H4 (cell line): Measurements from ENCODE around the gene LRP2BP. TPM values are rescaled to one million over a fixed set of nuclear protein-coding genes. Genes with fewer than 3 reads are reported as not detected.
"Not testable (repeated sequence)": the region's sequence is repeated elsewhere in the genome, so short reads cannot be mapped to it uniquely, and the experiment has no call there.

Experiments used
- DNase-seq: peaks from one replicate; pipeline ENCODE4 v3.0.0-alpha.2; 2015; ENCODE audit warnings: low spot score
- total RNA-seq: library from RNA; depleted of rRNA; stranded (reverse); fragments of >200 nt; shearing (Covaris generic); gene quantifications from 2 replicates; pipeline ENCODE4 v1.2.3, GENCODE V29; 2014

The LRP2BP gene
- total RNA-seq, 1 experiment from 2014 or later = 0.35 TPM

- peak; percentile 96 for DNase-seq
These were observed 416 bp upstream of the LRP2BP start for GRCh38 chr4:185395956-185396723.

DNA sequence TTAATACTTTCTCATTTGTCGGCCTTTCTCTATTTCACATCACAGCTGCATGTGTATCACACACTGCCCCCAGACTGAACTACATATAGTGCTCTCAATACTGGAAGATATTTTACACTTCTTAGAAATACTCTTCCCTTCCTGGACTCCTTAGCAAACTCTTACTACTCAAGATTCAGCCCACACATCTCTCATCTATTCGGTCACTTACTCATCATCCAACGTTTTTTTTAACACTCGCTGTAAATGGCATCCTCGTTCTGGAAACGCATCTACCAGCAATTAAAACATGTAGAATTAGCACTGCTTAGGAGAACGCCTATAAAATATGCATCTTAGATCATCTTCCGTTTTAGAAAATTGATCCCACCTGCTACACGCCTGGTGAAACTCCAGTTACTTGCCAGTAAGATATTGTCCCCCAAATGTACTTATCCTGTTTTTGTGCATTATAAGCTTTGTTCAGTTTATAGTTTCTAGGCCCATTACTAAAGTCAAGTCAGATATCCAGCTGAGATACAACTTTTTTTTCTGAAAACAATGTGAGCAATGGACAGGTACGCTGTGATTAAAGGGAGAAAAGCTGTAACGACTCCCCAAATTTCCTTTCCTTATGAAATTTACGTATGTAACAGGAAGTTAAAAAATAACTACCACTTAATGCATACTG is 1.0 kb downstream of the LRP2BP start:
- DNase-seq = no peak

DNA sequence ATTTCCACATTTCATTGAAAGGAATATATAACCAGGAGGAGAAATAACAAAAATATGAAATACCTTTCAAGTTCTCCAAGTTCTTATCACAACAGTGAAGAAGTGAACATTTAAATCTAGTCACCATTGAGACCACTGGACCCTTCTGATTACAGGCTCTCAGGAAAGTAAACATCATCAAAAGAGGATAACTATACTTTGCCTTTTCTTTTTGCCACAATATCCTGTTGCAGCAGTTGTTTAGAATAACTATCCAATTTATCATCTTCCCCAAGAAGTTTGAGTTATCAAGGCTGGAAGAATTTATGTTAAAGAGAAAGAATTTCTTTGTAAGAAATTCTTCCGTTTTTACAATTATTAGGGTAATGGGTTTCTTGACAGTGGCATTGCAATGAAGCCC is 3.6 kb downstream of the LRP2BP start:
- DNase-seq = no peak

DNA sequence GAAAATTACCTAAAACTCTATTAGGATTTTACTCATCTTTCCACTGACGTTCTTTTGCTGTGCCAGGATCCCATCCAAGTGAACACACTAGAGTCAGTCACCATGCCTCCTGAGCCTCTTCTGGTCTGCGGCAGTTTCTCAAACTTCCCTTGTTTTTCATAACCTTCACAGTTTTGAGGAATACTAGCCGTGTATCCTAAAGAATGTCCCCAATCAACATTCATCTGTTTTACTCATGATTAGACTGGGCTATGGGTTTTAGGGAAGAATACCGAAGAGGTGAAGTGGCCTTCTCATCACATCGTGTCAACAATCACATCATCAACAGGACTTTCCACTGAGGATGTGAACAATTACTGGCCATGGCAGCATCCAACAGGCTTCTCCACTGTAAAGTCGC is 4.8 kb downstream of the LRP2BP start:
- DNase-seq = no peak

- DNase-seq = no peak
These were observed 7.8 kb downstream of the LRP2BP start for GRCh38 chr4:185387957-185388356.

- no peak for DNase-seq
These were observed 10.8 kb downstream of the LRP2BP start for GRCh38 chr4:185384930-185385331.

DNA sequence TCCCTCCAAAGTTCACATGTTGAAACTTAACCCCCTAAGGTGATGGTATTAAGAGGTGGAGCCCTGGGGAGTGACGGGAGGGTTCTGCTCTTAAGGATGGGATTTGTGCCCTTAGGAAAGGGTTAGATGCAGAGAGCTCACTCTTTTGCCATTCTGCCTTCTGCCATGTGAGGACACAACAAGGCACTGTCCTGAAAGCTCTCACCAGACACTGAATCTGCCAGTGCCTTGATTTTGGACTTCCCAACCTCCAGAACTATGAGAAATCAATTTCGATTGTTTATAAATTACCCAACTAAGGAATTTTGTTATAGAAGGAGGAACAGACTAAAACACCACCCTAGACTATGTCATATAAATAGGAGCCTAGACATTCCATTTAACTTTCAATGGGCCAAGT is 11.7 kb downstream of the LRP2BP start:
- no peak for DNase-seq

DNA sequence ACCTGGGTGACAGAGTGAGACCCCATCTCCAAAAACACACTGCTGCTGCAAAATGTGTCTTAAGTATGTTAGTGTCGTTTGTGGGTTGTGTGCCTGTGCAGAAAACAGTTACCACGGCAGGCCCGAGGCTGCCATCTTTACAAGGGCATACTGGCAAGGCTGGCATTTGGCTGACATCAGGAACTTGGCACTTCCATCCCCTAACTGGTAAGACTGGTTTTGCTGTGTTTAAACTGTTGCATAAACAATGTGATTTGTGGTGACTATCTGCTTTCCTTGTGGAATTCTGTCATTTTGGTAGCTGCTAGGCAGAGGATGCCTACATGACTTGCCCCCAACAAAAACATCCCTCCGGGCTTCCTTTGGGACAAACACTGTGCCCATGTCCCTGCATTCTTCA is 12.3 kb downstream of the LRP2BP start:
- DNase-seq = peak; percentile 26

DNA sequence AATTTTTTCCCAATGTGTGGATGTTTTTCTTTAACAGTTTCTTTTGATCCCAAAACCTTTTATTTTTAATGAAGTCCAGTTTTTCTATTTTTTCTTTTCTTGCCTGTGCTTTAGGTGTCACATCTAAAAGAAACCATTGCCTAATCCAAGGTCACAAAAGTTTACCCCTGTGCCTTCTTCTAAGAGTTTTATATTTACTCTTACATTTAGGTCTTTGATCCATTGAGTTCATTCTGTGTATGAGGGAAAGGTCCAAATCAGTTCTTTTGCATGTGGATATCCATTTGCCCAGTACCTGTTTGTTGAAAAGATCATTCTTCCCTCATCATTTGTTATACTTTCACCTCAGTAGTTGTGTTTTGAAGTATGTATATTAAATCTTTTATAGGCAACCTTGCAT is 13.0 kb downstream of the LRP2BP start:
- no peak for DNase-seq

GRCh38 chr4:185381288-185382196 is 14.2 kb downstream of the LRP2BP start:
- no peak for DNase-seq

- DNase-seq = no peak
These were observed 15.4 kb downstream of the LRP2BP start for GRCh38 chr4:185380320-185380719.

DNA sequence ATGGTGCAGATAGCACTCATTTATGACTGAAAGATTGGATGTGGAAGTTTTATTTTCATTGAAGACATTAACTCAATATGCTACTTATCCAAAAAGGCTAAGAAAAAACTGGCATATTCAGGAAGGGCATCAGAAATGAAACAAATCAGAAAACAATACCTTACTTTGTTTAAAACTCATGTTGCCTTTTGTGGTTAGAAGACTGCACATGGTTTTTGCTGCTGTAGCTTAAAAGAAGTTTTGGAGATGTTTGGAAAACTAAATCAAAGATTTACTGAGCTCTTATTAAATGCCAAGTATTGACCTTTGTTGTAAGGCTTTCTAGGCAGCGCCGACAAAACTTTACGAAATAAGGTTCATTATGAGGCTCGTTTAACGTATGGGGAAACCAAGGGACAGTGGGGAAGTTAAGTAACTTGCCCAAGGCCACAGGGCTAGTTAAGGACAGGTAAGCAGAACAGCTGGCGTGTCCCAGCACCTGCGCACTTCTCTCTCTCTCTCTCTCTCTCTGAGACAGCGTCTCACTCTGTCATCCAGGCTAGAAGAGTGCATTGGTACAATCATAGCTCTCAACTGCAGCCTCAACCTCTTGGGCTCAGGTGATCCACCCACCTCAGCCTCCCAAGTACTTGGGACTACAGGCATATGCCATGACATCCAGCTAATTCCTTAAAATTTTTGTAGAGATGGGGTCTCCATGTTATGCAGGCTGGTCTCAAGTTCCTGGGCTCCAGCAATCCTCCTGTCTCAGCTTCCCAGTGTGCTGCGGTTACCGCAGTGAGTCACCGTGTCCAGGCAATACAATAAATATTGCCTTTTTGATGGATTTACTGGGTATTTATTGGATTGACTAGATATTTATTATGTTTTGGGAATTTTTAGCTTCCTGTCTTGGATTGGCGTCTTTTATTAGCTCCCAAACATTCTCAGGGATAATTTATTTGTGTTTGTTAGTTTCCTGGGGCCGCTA is 16.1 kb downstream of the LRP2BP start:
- no peak for DNase-seq

- DNase-seq = no peak
These were observed 17.5 kb downstream of the LRP2BP start for GRCh38 chr4:185378264-185378663.

DNA sequence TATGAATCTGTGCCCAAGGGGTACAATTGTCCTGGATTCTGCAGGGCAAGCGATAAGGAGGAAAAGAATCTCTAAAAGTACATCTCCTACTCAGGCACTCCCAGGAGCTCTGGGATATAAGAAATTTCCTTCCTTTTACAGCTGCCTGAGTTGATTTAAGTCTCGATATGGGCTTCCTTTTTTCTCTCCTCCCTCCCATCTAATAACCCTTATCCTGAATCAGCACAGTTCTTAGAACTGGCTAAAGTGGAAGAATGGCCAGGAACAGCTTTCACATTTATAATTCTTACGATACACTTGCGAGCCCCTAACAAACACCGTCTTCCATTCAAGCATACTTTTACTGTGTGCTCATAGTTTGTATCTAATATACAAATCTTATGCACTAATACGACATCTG is 21.2 kb downstream of the LRP2BP start:
- no peak for DNase-seq

- DNase-seq = no peak
These were observed 21.7 kb downstream of the LRP2BP start for GRCh38 chr4:185374027-185374426.

- DNase-seq = no peak
These were observed 24.0 kb downstream of the LRP2BP start for GRCh38 chr4:185371702-185372101.

GRCh38 chr4:185370268-185370949 is 25.3 kb downstream of the LRP2BP start:
- no peak for DNase-seq

GRCh38 chr4:185369731-185370130 is 26.0 kb downstream of the LRP2BP start:
- no peak for DNase-seq

GRCh38 chr4:185364886-185365285 is 30.8 kb downstream of the LRP2BP start:
- DNase-seq = no peak

DNA sequence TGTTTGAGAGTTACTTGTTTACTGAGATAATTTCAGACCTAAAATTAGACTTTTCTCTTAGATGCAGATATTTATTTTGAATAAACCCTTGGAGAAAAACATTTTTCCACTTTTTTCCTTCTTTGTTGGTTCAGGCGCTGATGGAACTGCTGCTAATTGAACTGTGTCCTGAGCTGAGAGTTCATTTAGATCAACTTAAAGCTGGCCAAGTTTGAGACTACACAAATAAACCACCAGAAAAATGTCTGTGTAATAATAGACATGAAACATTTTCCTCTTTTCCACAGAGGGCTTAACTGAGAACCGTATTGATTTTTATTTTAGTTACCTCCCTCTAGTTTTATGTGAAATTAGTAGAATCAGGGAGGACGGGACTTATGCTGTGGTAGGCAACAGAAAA is 32.5 kb downstream of the LRP2BP start:
- no peak for DNase-seq

DNA sequence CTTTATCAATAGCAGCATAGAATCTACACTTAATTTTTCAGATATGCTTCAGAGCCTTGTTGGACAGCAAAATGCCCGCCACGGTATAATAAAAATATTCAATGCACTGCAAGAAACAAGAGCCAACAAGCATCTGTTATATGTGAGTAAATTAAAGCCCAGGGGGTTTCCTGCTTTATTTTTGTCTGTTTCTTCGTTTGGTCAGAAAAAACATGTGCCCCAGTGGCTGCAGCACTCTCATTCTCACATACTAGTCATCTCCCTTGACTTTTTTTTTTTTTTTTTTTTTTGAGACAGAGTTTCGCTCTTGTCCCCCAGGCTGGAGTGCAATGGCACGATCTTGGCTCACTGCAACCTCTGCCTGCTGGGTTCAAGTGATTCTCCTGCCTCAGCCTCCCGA is 33.2 kb downstream of the LRP2BP start:
- not testable (repeated sequence) for DNase-seq
